ENCODE measurements around the gene ELMOD3. TPM values are rescaled to one million over a fixed set of nuclear protein-coding genes. Genes with fewer than 3 reads are reported as not detected.
"Not testable (repeated sequence)": the region's sequence is repeated elsewhere in the genome, so short reads cannot be mapped to it uniquely, and the experiment has no call there.

Gene ELMOD3
- total RNA-seq, 1 experiment from 2014 or later = 16.2 TPM

DNA sequence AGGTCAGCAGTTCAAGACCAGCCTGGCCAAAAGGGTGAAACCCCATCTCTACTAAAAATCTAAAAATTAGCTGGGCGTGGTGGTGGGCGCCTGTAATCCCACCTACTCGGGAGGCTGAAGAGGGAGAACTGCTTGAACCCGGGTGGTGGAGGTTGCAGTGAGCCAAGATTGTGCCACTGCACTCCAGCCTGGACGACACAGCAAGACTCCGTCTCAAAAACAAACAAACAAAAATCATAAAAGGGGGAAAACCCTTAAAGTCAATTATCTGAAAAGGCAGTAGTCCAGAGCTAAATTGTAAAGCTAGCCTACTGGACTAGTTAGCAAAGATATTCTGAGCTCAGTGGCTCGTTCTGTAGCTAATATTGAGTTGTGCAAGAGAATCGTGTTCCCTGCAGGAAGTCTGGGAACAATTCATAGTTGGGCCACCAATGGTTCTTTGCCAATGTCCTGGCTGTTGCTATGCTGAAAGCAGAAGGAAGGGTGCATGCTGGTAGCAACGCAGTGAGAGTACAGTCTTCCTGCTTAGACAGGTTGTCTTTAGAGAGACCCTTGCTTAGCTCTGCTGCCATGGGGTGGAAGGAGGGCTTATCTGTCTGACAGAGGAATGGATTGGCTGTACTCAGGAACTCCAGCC lies 31.1 kb upstream of the ELMOD3 start:
- ChIA-PET CTCF (interaction anchor here (0.6 to 1.2 kb wide), 3 partner anchors 9 to 60 kb away, joined by 3 to 4 read pairs (median 3); no protein-coding TSS in a partner anchor), POLR2A (interaction anchor here (1.1 to 5.9 kb wide), 3 partner anchors 10 to 217 kb away, joined by 3 to 42 read pairs (median 3); no protein-coding TSS in a partner anchor)
- H3K9me3 Mint-ChIP-seq (ENCODE audit: unreplicated experiment) = no peaks in the 10 kb centered on the region
- no peak overlapping the region for H3K27ac Mint-ChIP-seq (ENCODE audit: low read depth, unreplicated experiment)
- peaks cover 70% of the 10 kb centered on the region for H3K36me3 Mint-ChIP-seq (ENCODE audit: insufficient read depth, unreplicated experiment)
- BruUV-seq (replicated peaks) = no TSS peak
- peaks cover 34% of the 10 kb centered on the region for H3K4me1 Mint-ChIP-seq (ENCODE audit: insufficient read depth, unreplicated experiment)
- no peak overlapping the region for H3K4me3 Mint-ChIP-seq (ENCODE audit: unreplicated experiment)
- intact Hi-C loops (cut with micrococcal nuclease) = no loop called here
- no peaks in the 10 kb centered on the region for H3K27me3 Mint-ChIP-seq (ENCODE audit: insufficient read depth, unreplicated experiment)
- TF ChIP-seq, protein P1, sequence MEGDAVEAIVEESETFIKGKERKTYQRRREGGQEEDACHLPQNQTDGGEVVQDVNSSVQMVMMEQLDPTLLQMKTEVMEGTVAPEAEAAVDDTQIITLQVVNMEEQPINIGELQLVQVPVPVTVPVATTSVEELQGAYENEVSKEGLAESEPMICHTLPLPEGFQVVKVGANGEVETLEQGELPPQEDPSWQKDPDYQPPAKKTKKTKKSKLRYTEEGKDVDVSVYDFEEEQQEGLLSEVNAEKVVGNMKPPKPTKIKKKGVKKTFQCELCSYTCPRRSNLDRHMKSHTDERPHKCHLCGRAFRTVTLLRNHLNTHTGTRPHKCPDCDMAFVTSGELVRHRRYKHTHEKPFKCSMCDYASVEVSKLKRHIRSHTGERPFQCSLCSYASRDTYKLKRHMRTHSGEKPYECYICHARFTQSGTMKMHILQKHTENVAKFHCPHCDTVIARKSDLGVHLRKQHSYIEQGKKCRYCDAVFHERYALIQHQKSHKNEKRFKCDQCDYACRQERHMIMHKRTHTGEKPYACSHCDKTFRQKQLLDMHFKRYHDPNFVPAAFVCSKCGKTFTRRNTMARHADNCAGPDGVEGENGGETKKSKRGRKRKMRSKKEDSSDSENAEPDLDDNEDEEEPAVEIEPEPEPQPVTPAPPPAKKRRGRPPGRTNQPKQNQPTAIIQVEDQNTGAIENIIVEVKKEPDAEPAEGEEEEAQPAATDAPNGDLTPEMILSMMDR (IDR thresholded peaks at IDR 0.05; ENCODE audit: unreplicated experiment) = no peak
- DNase-seq (ENCODE audit: unreplicated experiment) = no peak

DNA sequence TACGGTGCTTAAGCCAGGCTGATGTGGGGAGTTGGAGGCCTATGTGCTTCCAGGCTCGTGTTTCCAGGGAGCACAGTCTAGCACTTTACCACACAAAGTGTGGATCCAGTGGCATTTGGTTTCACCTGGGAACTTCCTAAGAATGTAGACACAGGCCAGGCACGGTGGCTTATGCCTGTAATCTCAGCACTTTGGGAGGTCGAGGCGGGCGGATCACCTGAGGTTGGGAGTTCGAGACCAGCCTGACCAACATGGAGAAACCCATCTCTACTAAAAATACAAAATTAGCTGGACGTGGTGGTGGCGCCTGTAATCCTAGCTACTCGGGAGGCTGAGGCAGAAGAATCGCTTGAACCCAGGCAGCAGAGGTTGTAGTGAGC lies 30.6 kb upstream of the ELMOD3 start:
- ChIA-PET CTCF (interaction anchor here (0.6 kb wide), 1 partner anchor 61 kb away, joined by 3 read pairs; no protein-coding TSS in a partner anchor), POLR2A (interaction anchor here (1.1 to 5.9 kb wide), 3 partner anchors 10 to 217 kb away, joined by 3 to 42 read pairs (median 3); no protein-coding TSS in a partner anchor)
- DNase-seq (ENCODE audit: unreplicated experiment); H3K4me3 Mint-ChIP-seq (ENCODE audit: unreplicated experiment); BruUV-seq (replicated peaks); H3K27ac Mint-ChIP-seq (ENCODE audit: low read depth, unreplicated experiment); H3K9me3 Mint-ChIP-seq (ENCODE audit: unreplicated experiment); H3K27me3 Mint-ChIP-seq (ENCODE audit: insufficient read depth, unreplicated experiment); intact Hi-C loops (cut with micrococcal nuclease): not testable (repeated sequence)
- Mint-ChIP-seq H3K4me1 (ENCODE audit: insufficient read depth, unreplicated experiment) (peaks cover 31% of the 10 kb centered on the region), H3K36me3 (ENCODE audit: insufficient read depth, unreplicated experiment) (peaks cover 65% of the 10 kb centered on the region)

- peaks cover 56% of the 10 kb centered on the region for H3K36me3 Mint-ChIP-seq (ENCODE audit: insufficient read depth, unreplicated experiment)
- peak; percentile 54 for DNase-seq (ENCODE audit: unreplicated experiment)
- H3K4me3 Mint-ChIP-seq (ENCODE audit: unreplicated experiment) = peak overlapping the region; percentile 82
- ChIA-PET CTCF (interaction anchor here (0.6 to 1.2 kb wide), 3 partner anchors 15 to 100 kb away, joined by 3 to 4 read pairs (median 4); no protein-coding TSS in a partner anchor), POLR2A (interaction anchor here (0.7 to 7.9 kb wide), 10 partner anchors 11 to 270 kb away, joined by 3 to 121 read pairs (median 3); partner anchors contain the start of genes ELMOD3, RETSAT, RNF181 and VAMP8)
- TF ChIP-seq, protein P1 (IDR thresholded peaks at IDR 0.05; ENCODE audit: unreplicated experiment) = no peak
- H3K27me3 Mint-ChIP-seq (ENCODE audit: insufficient read depth, unreplicated experiment) = no peaks in the 10 kb centered on the region
- H3K9me3 Mint-ChIP-seq (ENCODE audit: unreplicated experiment) = no peaks in the 10 kb centered on the region
- H3K27ac Mint-ChIP-seq (ENCODE audit: low read depth, unreplicated experiment) = no peak overlapping the region
- intact Hi-C loops (cut with micrococcal nuclease) = no loop called here
- peaks cover 26% of the 10 kb centered on the region for H3K4me1 Mint-ChIP-seq (ENCODE audit: insufficient read depth, unreplicated experiment)
- no TSS peak for BruUV-seq (replicated peaks)
Observed at GRCh38 chr2:85324639-85325465, 29.7 kb upstream of the ELMOD3 start.

DNA sequence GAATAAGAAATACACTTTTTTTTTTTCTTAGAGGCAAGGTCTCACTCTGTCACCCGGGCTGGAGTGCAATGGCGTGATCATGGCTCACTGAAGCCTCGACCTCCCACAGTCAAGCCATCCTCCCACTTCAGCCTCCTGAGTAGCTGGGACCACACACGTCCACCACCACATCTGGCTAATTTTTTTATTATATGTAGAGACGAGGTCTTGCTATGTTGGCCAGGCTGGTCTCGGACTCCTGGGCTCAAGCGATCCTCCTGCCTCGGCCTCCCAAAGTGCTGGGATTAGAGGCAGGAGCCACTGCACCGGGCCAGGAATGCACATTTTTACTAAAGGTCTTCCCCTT lies 29.1 kb upstream of the ELMOD3 start:
- H3K4me1 Mint-ChIP-seq (ENCODE audit: insufficient read depth, unreplicated experiment) = peaks cover 22% of the 10 kb centered on the region
- TF ChIP-seq, protein P1 (IDR thresholded peaks at IDR 0.05; ENCODE audit: unreplicated experiment) = no peak
- DNase-seq (ENCODE audit: unreplicated experiment) = no peak
- peak overlapping the region; percentile 82 for H3K4me3 Mint-ChIP-seq (ENCODE audit: unreplicated experiment)
- BruUV-seq (replicated peaks) = no TSS peak
- POLR2A ChIA-PET = interaction anchor here (0.7 to 7.9 kb wide), 9 partner anchors 12 to 270 kb away, joined by 3 to 121 read pairs (median 3); partner anchors contain the start of genes ELMOD3, RETSAT, RNF181 and VAMP8
- peaks cover 51% of the 10 kb centered on the region for H3K36me3 Mint-ChIP-seq (ENCODE audit: insufficient read depth, unreplicated experiment)
- no peaks in the 10 kb centered on the region for H3K9me3 Mint-ChIP-seq (ENCODE audit: unreplicated experiment)
- no peak overlapping the region for H3K27ac Mint-ChIP-seq (ENCODE audit: low read depth, unreplicated experiment)
- CTCF ChIA-PET = interaction anchor here (0.7 to 1.2 kb wide), 2 partner anchors 14 to 28 kb away, joined by 4 read pairs; no protein-coding TSS in a partner anchor
- no peaks in the 10 kb centered on the region for H3K27me3 Mint-ChIP-seq (ENCODE audit: insufficient read depth, unreplicated experiment)
- intact Hi-C loops (cut with micrococcal nuclease) = no loop called here

Data from MCF 10A (cell line).